Uterus (tissue), 4 donors: ENCODE measurements around the gene DNMBP. TPM values are rescaled to one million over a fixed set of nuclear protein-coding genes. Genes with fewer than 3 reads are reported as not detected.

Experiments
- DNase-seq, 2 donors: peaks; one replicate each; pipeline ENCODE4 v3.0.0-alpha.2; 2019 to 2020
- H3K27ac ChIP-seq, 2 donors: fragments of 200-600 bp; sonication (generic); 1 replicate in 1 of 2; 2 replicates in 1 of 2; pipeline ENCODE4 v1.5.1; 2016 to 2018
- H3K27me3 ChIP-seq, 2 donors: fragments of 200-600 bp; sonication (generic); one replicate each; pipeline ENCODE4 v1.5.1; 2018 to 2019; ENCODE audit warnings: control low read depth in 1 of 2
- H3K36me3 ChIP-seq, 2 donors: fragments of 200-600 bp; sonication (generic); one replicate each; pipeline ENCODE4 v1.5.1; 2019; ENCODE audit warnings: control low read depth in 1 of 2
- H3K4me1 ChIP-seq, 2 donors: fragments of 200-600 bp; sonication (generic); one replicate each; pipeline ENCODE4 v1.5.1; 2018 to 2019; ENCODE audit warnings: control low read depth in 1 of 2
- H3K4me3 ChIP-seq, 2 donors: fragments of 200-600 bp; sonication (generic); 1 replicate in 1 of 2; 2 replicates in 1 of 2; pipeline ENCODE4 v1.5.1; 2018 to 2019; ENCODE audit warnings: mild to moderate bottlenecking in 1 of 2
- H3K9me3 ChIP-seq, 2 donors: fragments of 200-600 bp; sonication (generic); one replicate each; pipeline ENCODE4 v1.5.1; 2019; ENCODE audit warnings: control low read depth in 1 of 2
- POLR2A ChIP-seq, 2 donors: fragments of 450-650 bp; IDR thresholded peaks; one replicate each; pipeline ENCODE4 v1.6.1; 2016; ENCODE audit warnings: antibody characterized with exemption in 2 of 2, mild to moderate bottlenecking in 1 of 2, moderate library complexity in 1 of 2
- intact Hi-C: fragments of 100-400 bp; cut with DNase I; formaldehyde crosslinking; loops from one replicate; pipeline ENCODE4 v1.15.1; 2023; ENCODE audit warnings: low total_unique reads
- total RNA-seq, 4 donors: library from RNA; depleted of rRNA in 3 of 4; stranded (reverse); fragments of >200 nt in 3 of 4; gene quantifications; one replicate each; pipeline versions ENCODE4 v1.1.0 to v1.2.4, GENCODE V29; 2014 to 2023
- TF ChIP-seq, protein P1 (sequence below), 4 experiments: fragments of 200-600 bp in 2 of 4; fragments of 450-650 bp in 2 of 4; sonication (generic) in 2 of 4; IDR thresholded peaks; one replicate each; pipeline ENCODE4 v1.5.1; 2016 to 2019; ENCODE audit warnings: antibody characterized with exemption in 4 of 4, mild to moderate bottlenecking in 2 of 4, moderate library complexity in 1 of 4
- donor health status: DM: yes; HTN: yes; CAD: no.

Gene DNMBP, protein sequence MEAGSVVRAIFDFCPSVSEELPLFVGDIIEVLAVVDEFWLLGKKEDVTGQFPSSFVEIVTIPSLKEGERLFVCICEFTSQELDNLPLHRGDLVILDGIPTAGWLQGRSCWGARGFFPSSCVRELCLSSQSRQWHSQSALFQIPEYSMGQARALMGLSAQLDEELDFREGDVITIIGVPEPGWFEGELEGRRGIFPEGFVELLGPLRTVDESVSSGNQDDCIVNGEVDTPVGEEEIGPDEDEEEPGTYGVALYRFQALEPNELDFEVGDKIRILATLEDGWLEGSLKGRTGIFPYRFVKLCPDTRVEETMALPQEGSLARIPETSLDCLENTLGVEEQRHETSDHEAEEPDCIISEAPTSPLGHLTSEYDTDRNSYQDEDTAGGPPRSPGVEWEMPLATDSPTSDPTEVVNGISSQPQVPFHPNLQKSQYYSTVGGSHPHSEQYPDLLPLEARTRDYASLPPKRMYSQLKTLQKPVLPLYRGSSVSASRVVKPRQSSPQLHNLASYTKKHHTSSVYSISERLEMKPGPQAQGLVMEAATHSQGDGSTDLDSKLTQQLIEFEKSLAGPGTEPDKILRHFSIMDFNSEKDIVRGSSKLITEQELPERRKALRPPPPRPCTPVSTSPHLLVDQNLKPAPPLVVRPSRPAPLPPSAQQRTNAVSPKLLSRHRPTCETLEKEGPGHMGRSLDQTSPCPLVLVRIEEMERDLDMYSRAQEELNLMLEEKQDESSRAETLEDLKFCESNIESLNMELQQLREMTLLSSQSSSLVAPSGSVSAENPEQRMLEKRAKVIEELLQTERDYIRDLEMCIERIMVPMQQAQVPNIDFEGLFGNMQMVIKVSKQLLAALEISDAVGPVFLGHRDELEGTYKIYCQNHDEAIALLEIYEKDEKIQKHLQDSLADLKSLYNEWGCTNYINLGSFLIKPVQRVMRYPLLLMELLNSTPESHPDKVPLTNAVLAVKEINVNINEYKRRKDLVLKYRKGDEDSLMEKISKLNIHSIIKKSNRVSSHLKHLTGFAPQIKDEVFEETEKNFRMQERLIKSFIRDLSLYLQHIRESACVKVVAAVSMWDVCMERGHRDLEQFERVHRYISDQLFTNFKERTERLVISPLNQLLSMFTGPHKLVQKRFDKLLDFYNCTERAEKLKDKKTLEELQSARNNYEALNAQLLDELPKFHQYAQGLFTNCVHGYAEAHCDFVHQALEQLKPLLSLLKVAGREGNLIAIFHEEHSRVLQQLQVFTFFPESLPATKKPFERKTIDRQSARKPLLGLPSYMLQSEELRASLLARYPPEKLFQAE (N-terminal part only)
- total RNA-seq: 10 to 100 TPM in 3 of 4 donors, 1 to 10 TPM in 1; 5.9 to 34.9 (median 22.4) TPM

DNA sequence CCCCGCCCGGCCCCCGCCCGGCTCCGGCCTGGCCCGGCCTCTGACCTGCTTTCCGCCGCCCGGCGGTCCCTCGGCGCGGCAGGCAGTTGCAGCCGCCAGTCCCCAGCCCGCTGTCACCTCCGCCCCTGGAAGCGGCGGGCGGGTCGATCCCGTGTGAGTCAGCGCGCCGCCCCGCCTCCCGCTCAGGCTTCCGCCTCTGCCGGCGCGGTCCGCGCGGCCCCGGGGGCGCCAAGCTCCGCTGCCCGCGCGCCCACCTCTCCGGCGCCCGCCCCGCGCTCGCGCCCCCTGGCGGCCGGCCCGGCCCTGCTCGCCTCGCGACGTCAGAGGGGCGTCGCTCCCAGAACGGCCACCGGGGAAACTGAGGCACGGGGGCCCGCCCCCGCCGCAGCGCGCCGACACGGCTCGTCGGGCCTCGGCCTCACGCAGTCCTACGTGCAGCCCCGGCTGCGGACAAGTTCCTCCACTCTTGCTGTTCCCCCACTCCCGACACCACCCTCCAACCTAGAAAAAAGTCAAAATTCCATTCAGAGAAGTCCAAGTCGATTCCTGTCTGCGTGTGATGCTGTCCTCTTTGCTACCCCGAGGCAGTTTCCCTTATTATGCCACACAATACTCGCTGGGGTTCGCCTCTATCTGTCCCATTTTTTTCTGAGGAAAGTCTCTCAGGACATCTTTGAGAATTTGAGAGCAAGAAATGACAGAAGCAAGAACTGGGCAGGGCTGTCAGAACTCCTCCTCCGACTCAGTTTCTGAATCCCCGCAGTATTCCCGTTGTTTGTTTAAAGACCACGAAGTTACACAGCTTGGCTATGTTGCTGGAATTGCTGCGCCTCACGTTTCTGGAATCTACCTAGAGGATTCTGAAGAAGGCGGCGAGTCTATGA lies at the start of gene DNMBP:
DNMBP (minus strand) TSS at position 155 of the 884 bp plus-strand sequence. CDS start 37,823 bp downstream, outside the sequence.
- Histone ChIP-seq H3K36me3 (no peaks in the 10 kb centered on the region), H3K4me1 (peaks cover 11 to 18% of the 10 kb centered on the region in 2 donors), H3K9me3 (no peaks in the 10 kb centered on the region), H3K27ac (peak within 1 kb of the TSS; percentile 74 to 92), H3K27me3 (no peaks in the 10 kb centered on the region), H3K4me3 (peak within 1 kb of the TSS; percentile 58 to 59)
- intact Hi-C loops: no loop called here
- TF ChIP-seq, protein P1, sequence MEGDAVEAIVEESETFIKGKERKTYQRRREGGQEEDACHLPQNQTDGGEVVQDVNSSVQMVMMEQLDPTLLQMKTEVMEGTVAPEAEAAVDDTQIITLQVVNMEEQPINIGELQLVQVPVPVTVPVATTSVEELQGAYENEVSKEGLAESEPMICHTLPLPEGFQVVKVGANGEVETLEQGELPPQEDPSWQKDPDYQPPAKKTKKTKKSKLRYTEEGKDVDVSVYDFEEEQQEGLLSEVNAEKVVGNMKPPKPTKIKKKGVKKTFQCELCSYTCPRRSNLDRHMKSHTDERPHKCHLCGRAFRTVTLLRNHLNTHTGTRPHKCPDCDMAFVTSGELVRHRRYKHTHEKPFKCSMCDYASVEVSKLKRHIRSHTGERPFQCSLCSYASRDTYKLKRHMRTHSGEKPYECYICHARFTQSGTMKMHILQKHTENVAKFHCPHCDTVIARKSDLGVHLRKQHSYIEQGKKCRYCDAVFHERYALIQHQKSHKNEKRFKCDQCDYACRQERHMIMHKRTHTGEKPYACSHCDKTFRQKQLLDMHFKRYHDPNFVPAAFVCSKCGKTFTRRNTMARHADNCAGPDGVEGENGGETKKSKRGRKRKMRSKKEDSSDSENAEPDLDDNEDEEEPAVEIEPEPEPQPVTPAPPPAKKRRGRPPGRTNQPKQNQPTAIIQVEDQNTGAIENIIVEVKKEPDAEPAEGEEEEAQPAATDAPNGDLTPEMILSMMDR (IDR thresholded peaks at IDR 0.05): peak; percentile 42 to 95 (median 72)
- TF ChIP-seq POLR2A (IDR thresholded peaks at IDR 0.05): peak; percentile 31 to 63
- DNase-seq: peak; percentile 78 to 85

DNA sequence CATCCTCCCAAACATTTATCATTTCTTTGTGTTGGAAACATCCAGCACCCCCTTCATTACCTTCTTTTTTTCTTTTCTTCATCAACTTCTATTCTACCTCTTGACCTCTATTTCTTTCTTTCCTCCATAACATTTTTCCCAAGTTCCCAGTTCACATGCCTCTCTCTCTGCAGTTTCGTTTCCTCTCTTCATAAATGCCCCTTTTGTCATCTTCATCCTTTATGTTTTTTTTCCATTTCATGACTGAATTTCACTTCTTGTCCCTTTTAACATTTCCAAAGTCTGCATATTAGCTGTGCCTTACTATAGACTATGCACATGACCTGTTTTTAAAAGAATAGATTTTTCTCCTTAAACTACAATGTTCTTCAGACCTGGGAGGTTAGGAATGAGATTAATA lies 48.2 kb upstream of the DNMBP start:
- no peak overlapping the region for H3K27ac ChIP-seq
- intact Hi-C loops: no loop called here
- H3K4me3 ChIP-seq: no peak overlapping the region
- peaks cover 0 to 4% of the 10 kb centered on the region in 2 donors for H3K9me3 ChIP-seq
- no peaks in the 10 kb centered on the region for H3K27me3 ChIP-seq
- no peaks in the 10 kb centered on the region for H3K4me1 ChIP-seq
- H3K36me3 ChIP-seq: no peaks in the 10 kb centered on the region
- DNase-seq: no peak
- no peak for TF ChIP-seq POLR2A (IDR thresholded peaks at IDR 0.05)
- TF ChIP-seq, protein P1 (IDR thresholded peaks at IDR 0.05): no peak

DNA sequence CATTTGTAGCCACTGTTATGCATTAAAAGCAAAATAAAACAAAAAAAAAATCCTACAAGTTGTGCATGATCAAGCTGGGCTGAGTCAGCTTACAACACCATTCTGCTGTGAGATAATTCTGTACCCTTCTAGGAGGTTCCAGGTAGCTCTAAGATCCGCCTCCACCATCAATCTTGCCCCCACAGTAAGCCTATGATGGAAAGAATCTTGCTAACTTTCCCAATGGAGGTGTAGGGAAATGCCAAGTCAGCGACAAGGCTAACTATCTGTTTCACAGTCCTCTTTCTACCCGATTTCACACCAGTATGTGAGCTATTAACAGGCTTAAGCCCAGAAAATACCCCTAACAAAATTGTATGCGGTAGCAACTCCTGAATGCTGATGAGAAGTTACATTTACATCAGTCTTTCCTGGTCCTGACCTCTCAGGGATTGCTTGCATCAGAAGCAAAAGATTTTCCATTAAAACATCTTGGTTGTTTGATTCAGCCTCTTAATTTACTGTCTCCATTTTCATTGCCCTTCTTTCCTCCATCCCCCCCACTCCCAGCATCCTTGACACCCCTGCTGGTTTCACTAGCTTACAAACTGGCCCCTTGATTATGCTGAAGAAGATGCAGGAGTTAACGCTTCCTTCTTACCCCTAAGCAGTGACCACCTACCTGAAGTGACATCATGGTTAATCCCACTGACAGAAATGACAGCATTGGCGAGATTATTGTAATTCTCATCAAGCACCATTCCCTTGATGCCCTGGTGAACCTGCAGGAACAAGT lies 44.1 kb upstream of the DNMBP start:
- H3K27me3 ChIP-seq: no peaks in the 10 kb centered on the region
- no peaks in the 10 kb centered on the region for H3K4me1 ChIP-seq
- peaks cover 0 to 4% of the 10 kb centered on the region in 2 donors for H3K9me3 ChIP-seq
- no peak for DNase-seq
- no peak for TF ChIP-seq POLR2A (IDR thresholded peaks at IDR 0.05)
- TF ChIP-seq, protein P1 (IDR thresholded peaks at IDR 0.05): no peak
- intact Hi-C loops: no loop called here
- H3K36me3 ChIP-seq: no peaks in the 10 kb centered on the region
- no peak overlapping the region for H3K27ac ChIP-seq
- H3K4me3 ChIP-seq: no peak overlapping the region

DNA sequence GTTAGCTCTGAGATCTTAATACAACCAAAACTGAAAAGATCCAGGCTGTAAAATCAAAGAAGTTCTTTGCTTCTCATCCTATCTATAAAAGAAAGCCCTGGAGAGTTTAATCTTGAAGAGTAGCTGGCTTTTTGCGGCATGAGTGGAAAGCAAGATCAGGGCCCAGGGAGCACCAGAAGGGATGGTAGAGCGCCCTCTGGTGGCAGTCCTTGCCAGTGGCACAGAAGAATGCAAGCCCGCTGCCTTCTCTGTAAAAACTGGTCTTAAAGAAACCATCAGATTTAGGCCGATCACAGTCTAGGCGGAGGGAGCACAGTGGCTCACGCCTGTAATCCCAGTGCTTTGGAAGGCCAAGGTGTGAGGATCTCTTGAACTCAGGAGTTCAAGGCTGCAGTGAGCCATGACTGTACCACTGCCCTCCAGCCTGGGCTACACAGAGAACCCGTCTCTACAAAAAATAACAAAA lies 36.3 kb upstream of the DNMBP start:
- TF ChIP-seq, protein P1 (IDR thresholded peaks at IDR 0.05): peak; percentile 84 to 94 (median 91)
- no peak for TF ChIP-seq POLR2A (IDR thresholded peaks at IDR 0.05)
- peak; percentile 86 to 88 for DNase-seq
- Histone ChIP-seq H3K4me3 (no peak overlapping the region), H3K27ac (peak overlapping the region; percentile 36 to 54), H3K9me3 (no peaks in the 10 kb centered on the region), H3K4me1 (no peaks in the 10 kb centered on the region), H3K36me3 (no peaks in the 10 kb centered on the region), H3K27me3 (no peaks in the 10 kb centered on the region)
- intact Hi-C loops: loop anchor here (5.0 kb wide), 1 partner anchor 199 kb away; no protein-coding TSS in a partner anchor
